HEK293T (cell line): ENCODE results near the gene PZP.

Source experiments
- CTCF ChIA-PET: fragments of 350-600 bp; formaldehyde crosslinking; extraction: SDS; loops from one replicate; lab custom pipeline; 2021; ENCODE audit warnings: antibody characterized with exemption, inconsistent platforms; lab: Yijun Ruan, JAX
- POLR2A ChIA-PET: fragments of 350-600 bp; formaldehyde crosslinking; extraction: SDS; loops from one replicate; lab custom pipeline; 2020; ENCODE audit warnings: antibody characterized with exemption, inconsistent platforms; lab: Yijun Ruan, JAX
- DNase-seq: peaks from one replicate; pipeline ENCODE4 v3.0.0; 2012; ENCODE audit warnings: mixed read lengths; ENCODE audit errors: extremely low spot score
- ARNT ChIP-seq: fragments of 450-650 bp; IDR thresholded peaks from 2 replicates; pipeline ENCODE4 v1.6.1; 2017; ENCODE audit warnings: mild to moderate bottlenecking
- BHLHE40 ChIP-seq: fragments of 450-650 bp; IDR thresholded peaks from 2 replicates; pipeline ENCODE4 v1.6.1; 2016; ENCODE audit warnings: mild to moderate bottlenecking, moderate library complexity, borderline replicate concordance
- CTBP1 ChIP-seq: fragments of 450-650 bp; IDR thresholded peaks from 2 replicates; pipeline ENCODE4 v1.6.1; 2016; ENCODE audit warnings: borderline replicate concordance
- ELF4 ChIP-seq: fragments of 450-650 bp; IDR thresholded peaks from 2 replicates; pipeline ENCODE4 v1.6.1; 2017; ENCODE audit warnings: antibody characterized with exemption
- FOXA1 ChIP-seq: fragments of 450-650 bp; IDR thresholded peaks from 2 replicates; pipeline ENCODE4 v1.6.1; 2016; ENCODE audit warnings: mild to moderate bottlenecking
- FOXK2 ChIP-seq: fragments of 450-650 bp; IDR thresholded peaks from 2 replicates; pipeline ENCODE4 v1.6.1; 2016; ENCODE audit warnings: mild to moderate bottlenecking
- FOXM1 ChIP-seq: fragments of 450-650 bp; IDR thresholded peaks from 2 replicates; pipeline ENCODE4 v1.6.1; 2017; ENCODE audit warnings: mild to moderate bottlenecking, borderline replicate concordance
- HDGF ChIP-seq: fragments of 450-650 bp; IDR thresholded peaks from 2 replicates; pipeline ENCODE4 v1.6.1; 2017; ENCODE audit warnings: antibody characterized with exemption, borderline replicate concordance
- L3MBTL2 ChIP-seq: fragments of 450-650 bp; conservative IDR thresholded peaks from 2 replicates; pipeline ENCODE4 v1.6.1; 2016; ENCODE audit warnings: mild to moderate bottlenecking
- LEF1 ChIP-seq: fragments of 450-650 bp; IDR thresholded peaks from 2 replicates; pipeline ENCODE4 v1.6.1; 2017; ENCODE audit warnings: mild to moderate bottlenecking, borderline replicate concordance
- NFRKB ChIP-seq: fragments of 450-650 bp; IDR thresholded peaks from 2 replicates; pipeline ENCODE4 v1.6.1; 2016; ENCODE audit warnings: mild to moderate bottlenecking, moderate library complexity
- PKNOX1 ChIP-seq: fragments of 450-650 bp; IDR thresholded peaks from 2 replicates; pipeline ENCODE4 v1.6.1; 2016
- SP1 ChIP-seq: fragments of 450-650 bp; IDR thresholded peaks from 2 replicates; pipeline ENCODE4 v1.6.1; 2017
- SUZ12 ChIP-seq: fragments of 450-650 bp; IDR thresholded peaks from 2 replicates; pipeline ENCODE4 v1.6.1; 2016; ENCODE audit warnings: mild to moderate bottlenecking
- TARDBP ChIP-seq: fragments of 450-650 bp; IDR thresholded peaks from 2 replicates; pipeline ENCODE4 v1.6.1; 2016
- ZNF384 ChIP-seq: fragments of 450-650 bp; IDR thresholded peaks from 2 replicates; pipeline ENCODE4 v1.6.1; 2016

The PZP gene

GRCh38 chr12:9101018-9101687, 107.0 kb downstream of the PZP start:
- ChIA-PET CTCF (interaction anchor here (0.9 kb wide), 1 partner anchor 52 kb away, joined by 5 read pairs; no protein-coding TSS in a partner anchor), POLR2A (no interaction called here)
- TF ChIP-seq LEF1 = no peak
- DNase-seq = no peak

GRCh38 chr12:9099552-9100190, 108.5 kb downstream of the PZP start:
- ChIA-PET CTCF (no interaction called here), POLR2A (no interaction called here)
- TF ChIP-seq ZNF384 = no peak
- TF ChIP-seq CTBP1 = no peak
- TF ChIP-seq PKNOX1 = no peak
- TF ChIP-seq FOXK2 = no peak
- no peak for TF ChIP-seq ELF4
- TF ChIP-seq HDGF = no peak
- no peak for TF ChIP-seq ARNT
- no peak for TF ChIP-seq SUZ12
- TF ChIP-seq NFRKB = no peak
- no peak for TF ChIP-seq BHLHE40
- TF ChIP-seq SP1 = no peak
- TF ChIP-seq FOXM1 = no peak
- no peak for TF ChIP-seq FOXA1
- TF ChIP-seq LEF1 = no peak
- no peak for TF ChIP-seq L3MBTL2
- no peak for TF ChIP-seq TARDBP
- DNase-seq = no peak
